AG04449 (cell line): ENCODE results near the gene NOS1AP.

Experiments
- CTCF ChIA-PET: fragments of 350-600 bp; formaldehyde crosslinking; extraction: SDS; loops from one replicate; lab custom pipeline; 2021; ENCODE audit warnings: antibody characterized with exemption; lab: Yijun Ruan, JAX
- POLR2A ChIA-PET: fragments of 400-600, 350-600 bp; formaldehyde crosslinking; extraction: SDS; loops from one replicate; lab custom pipeline; 2020; ENCODE audit warnings: antibody characterized with exemption, inconsistent platforms; lab: Yijun Ruan, JAX
- DNase-seq: peaks from one replicate; pipeline ENCODE4 v3.0.0-alpha.2; 2010; ENCODE audit warnings: low read depth, low spot score
- H3K4me3 ChIP-seq: 2 replicates; pipeline ENCODE4 v1.5.1; 2011; ENCODE audit warnings: low read depth, mild to moderate bottlenecking, control low read depth, low read length
- CTCF ChIP-seq: IDR thresholded peaks from one replicate; pipeline ENCODE4 v1.5.1; 2011; ENCODE audit warnings: mild to moderate bottlenecking, moderate library complexity, low read length, control low read depth, inconsistent platforms; ENCODE audit not compliant: insufficient read depth; ENCODE audit errors: missing control alignments

The NOS1AP gene

GRCh38 chr1:162252214-162252613 is 182.7 kb downstream of the NOS1AP start:
- no peak for DNase-seq
- no peak for TF ChIP-seq CTCF
- CTCF ChIA-PET, result no interaction called here
- POLR2A ChIA-PET, result no interaction called here
- no peak overlapping the region for H3K4me3 ChIP-seq

- POLR2A ChIA-PET, result no interaction called here
- no peak for DNase-seq
- CTCF ChIA-PET, result no interaction called here
- no peak overlapping the region for H3K4me3 ChIP-seq
- no peak for TF ChIP-seq CTCF
Measured at GRCh38 chr1:162253790-162254189, 184.3 kb downstream of the NOS1AP start.

GRCh38 chr1:162256287-162256686 is 186.8 kb downstream of the NOS1AP start:
- no peak for TF ChIP-seq CTCF
- no peak for DNase-seq
- no peak overlapping the region for H3K4me3 ChIP-seq
- POLR2A ChIA-PET, result no interaction called here
- CTCF ChIA-PET, result no interaction called here

- H3K4me3 ChIP-seq, result no peak overlapping the region
- CTCF ChIA-PET, result no interaction called here
- TF ChIP-seq CTCF, result no peak
- POLR2A ChIA-PET, result no interaction called here
- DNase-seq, result no peak
Measured at GRCh38 chr1:162258394-162258793, 188.9 kb downstream of the NOS1AP start.

- ChIA-PET POLR2A (no interaction called here), CTCF (no interaction called here)
- no peak for TF ChIP-seq CTCF
- H3K4me3 ChIP-seq, result no peak overlapping the region
- DNase-seq, result no peak
Measured at GRCh38 chr1:162259894-162260455, 190.5 kb downstream of the NOS1AP start.

- CTCF ChIA-PET, result no interaction called here
- POLR2A ChIA-PET, result no interaction called here
- no peak for TF ChIP-seq CTCF
- no peak overlapping the region for H3K4me3 ChIP-seq
- no peak for DNase-seq
Measured at GRCh38 chr1:162264108-162264507, 194.6 kb downstream of the NOS1AP start.
